Keratinocyte (primary cell): ENCODE measurements around the gene CCDC170. TPM values are rescaled to one million over a fixed set of nuclear protein-coding genes. Genes with fewer than 3 reads are reported as not detected.

Experiments
- DNase-seq: peaks from one replicate; pipeline ENCODE4 v3.0.0-alpha.2; 2011; ENCODE audit warnings: low read depth, missing footprints, low spot score
- FAIRE-seq: peaks from 2 replicates; lab custom pipeline; 2011; peaks lifted over from hg19 to GRCh38; lab: Jason Lieb, UNC
- H2AFZ ChIP-seq: 2 replicates; pipeline ENCODE4 v1.6.0; 2012; ENCODE audit warnings: low read length, control low read depth, inconsistent platforms; ENCODE audit not compliant: control insufficient read depth
- H3K27ac ChIP-seq: 2 replicates; pipeline ENCODE4 v1.5.1; 2011; ENCODE audit warnings: low read length; ENCODE audit not compliant: control insufficient read depth, insufficient read depth
- H3K27me3 ChIP-seq: 3 replicates; pipeline ENCODE4 v1.6.0; 2011; ENCODE audit warnings: low read length; ENCODE audit not compliant: control insufficient read depth, insufficient read depth; ENCODE audit errors: extremely low read depth
- H3K36me3 ChIP-seq, 2 experiments: 2 replicates in 1 of 2; 3 replicates in 1 of 2; pipeline ENCODE4 v1.5.1; 2011; ENCODE audit warnings: low read length in 2 of 2, mild to moderate bottlenecking in 1 of 2; ENCODE audit not compliant: control insufficient read depth in 2 of 2, insufficient read depth in 2 of 2; ENCODE audit errors: extremely low read depth in 1 of 2
- H3K4me1 ChIP-seq: 3 replicates; pipeline ENCODE4 v1.5.1; 2011; ENCODE audit warnings: low read length; ENCODE audit not compliant: control insufficient read depth, insufficient read depth; ENCODE audit errors: extremely low read depth
- H3K4me2 ChIP-seq: 3 replicates; pipeline ENCODE4 v1.6.0; 2011; ENCODE audit warnings: low read depth, low read length; ENCODE audit not compliant: control insufficient read depth, insufficient read depth; ENCODE audit errors: extremely low read depth
- H3K4me3 ChIP-seq, 3 experiments: fragments of 200-600 bp in 1 of 3; sonication (generic) in 1 of 3; 2 replicates in 2 of 3; 3 replicates in 1 of 3; pipeline ENCODE4 v1.5.1; 2011 to 2016; ENCODE audit warnings: low read length in 3 of 3, mild to moderate bottlenecking in 3 of 3, control low read depth in 2 of 3, inconsistent platforms in 1 of 3, low read depth in 1 of 3, mixed read lengths in 1 of 3, mixed run types in 1 of 3, moderate library complexity in 1 of 3; ENCODE audit not compliant: control insufficient read depth in 2 of 3, insufficient read depth in 2 of 3; ENCODE audit errors: extremely low read depth in 1 of 3
- H3K79me2 ChIP-seq: 2 replicates; pipeline ENCODE4 v1.6.0; 2012; ENCODE audit warnings: low read length; ENCODE audit not compliant: control insufficient read depth, insufficient read depth
- H3K9ac ChIP-seq: 3 replicates; pipeline ENCODE4 v1.6.0; 2011; ENCODE audit warnings: low read length; ENCODE audit not compliant: control insufficient read depth, insufficient read depth; ENCODE audit errors: extremely low read depth
- H3K9me1 ChIP-seq: 3 replicates; pipeline ENCODE4 v1.6.0; 2011; ENCODE audit warnings: low read length; ENCODE audit not compliant: control insufficient read depth, insufficient read depth; ENCODE audit errors: extremely low read depth
- H3K9me3 ChIP-seq: 2 replicates; pipeline ENCODE4 v1.5.1; 2012; ENCODE audit warnings: low read depth, low read length; ENCODE audit not compliant: control insufficient read depth
- H4K20me1 ChIP-seq: 3 replicates; pipeline ENCODE4 v1.6.0; 2011; ENCODE audit warnings: low read length; ENCODE audit not compliant: control insufficient read depth, insufficient read depth; ENCODE audit errors: extremely low read depth
- CTCF ChIP-seq, 3 experiments: IDR thresholded peaks in 1 of 3; conservative IDR thresholded peaks in 1 of 3; optimal IDR thresholded peaks in 1 of 3; 2 replicates in 2 of 3; 3 replicates in 1 of 3; pipeline versions ENCODE3 to v1.5.1; 2011; ENCODE audit warnings: low read length in 3 of 3, mild to moderate bottlenecking in 3 of 3, moderate library complexity in 2 of 3, control low read depth in 1 of 3, inconsistent platforms in 1 of 3; ENCODE audit not compliant: insufficient read depth in 2 of 3; ENCODE audit errors: extremely low read depth in 1 of 3
- EZH2 ChIP-seq: IDR thresholded peaks from one replicate; pipeline ENCODE4 v1.6.1; 2012; ENCODE audit warnings: inconsistent platforms, mild to moderate bottlenecking, low read length, moderate library complexity
- dilution Hi-C: fragments of 300-500 bp; cut with MboI; formaldehyde crosslinking; loops from one replicate; pipeline ENCODE4 v1.7.0; 2020; ENCODE audit warnings: low sequenced_read_pairs; ENCODE audit not compliant: extremely low pct_ligation_motif_present
- polyA plus RNA-seq, 5 experiments: library from polyadenylated mRNA; depleted of rRNA in 3 of 5; stranded (reverse) in 3 of 5; stranded (forward) in 1 of 5; unstranded in 1 of 5; fragments of >200 nt; gene quantifications; 1 replicate in 1 of 5; 2 replicates in 3 of 5; 3 replicates in 1 of 5; pipeline versions ENCODE4 v1.2.1 to v1.2.3, GENCODE V29; 2011 to 2012; ENCODE audit warnings: missing spikeins in 2 of 5, low read depth in 1 of 5, low replicate concordance in 1 of 5

The CCDC170 gene
- polyA plus RNA-seq, 1 donor (not counting 4 experiments of a cell fraction or from before 2014, with no cell fraction given): 0.10 TPM

DNA sequence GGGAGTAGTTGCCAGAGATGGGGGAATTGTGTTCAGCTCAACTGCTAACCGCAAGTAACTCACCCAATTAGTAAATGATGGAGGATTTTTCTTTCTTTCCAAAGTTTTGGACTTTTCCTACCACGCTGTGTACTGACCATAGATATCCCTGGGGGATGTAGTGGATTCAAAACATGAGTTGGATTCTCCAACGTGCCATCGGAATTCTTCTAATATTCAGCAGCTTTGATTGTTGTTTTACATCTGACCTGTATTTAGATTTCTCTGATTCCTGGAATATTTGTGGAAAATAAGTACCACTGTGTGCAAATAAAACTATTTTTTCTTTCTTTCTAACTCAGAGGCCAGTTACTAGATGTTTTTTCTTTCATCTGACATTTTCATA lies 1.1 kb downstream of the CCDC170 start:
- H3K4me3 ChIP-seq: peak overlapping the region; percentile 46 to 85 (median 68)
- peaks cover 18% of the 10 kb centered on the region for H3K27me3 ChIP-seq
- TF ChIP-seq CTCF (optimal IDR thresholded peaks at IDR 0.05 in 1 of 3, IDR thresholded peaks at IDR 0.05 in 1 of 3, conservative IDR thresholded peaks at IDR 0.05 in 1 of 3; ENCODE audit: extremely low read depth in 1 of 3, insufficient read depth in 2 of 3, low read length in 3 of 3): no peak
- no peak for TF ChIP-seq EZH2
- dilution Hi-C loops: no loop called here
- H3K27ac ChIP-seq: no peak overlapping the region
- H4K20me1 ChIP-seq: no peaks in the 10 kb centered on the region
- H3K36me3 ChIP-seq: no peaks in the 10 kb centered on the region
- H3K4me1 ChIP-seq: peaks cover 2% of the 10 kb centered on the region
- peak overlapping the region; percentile 96 for H3K4me2 ChIP-seq
- H3K9me1 ChIP-seq: no peaks in the 10 kb centered on the region
- H3K9me3 ChIP-seq: no peaks in the 10 kb centered on the region
- peak overlapping the region; percentile 53 for H3K9ac ChIP-seq
- no peak for DNase-seq
- H3K79me2 ChIP-seq: no peaks in the 10 kb centered on the region
- no peak for FAIRE-seq
- peak overlapping the region; percentile 83 for H2AFZ ChIP-seq

GRCh38 chr6:151495380-151495779 lies 1.6 kb downstream of the CCDC170 start:
- FAIRE-seq (no peak), DNase-seq (no peak)
- Histone ChIP-seq H3K4me2 (no peak overlapping the region), H2AFZ (no peak overlapping the region), H3K9me3 (no peaks in the 10 kb centered on the region), H3K9me1 (no peaks in the 10 kb centered on the region), H4K20me1 (no peaks in the 10 kb centered on the region), H3K4me3 (no peak overlapping the region), H3K9ac (no peak overlapping the region), H3K79me2 (no peaks in the 10 kb centered on the region), H3K4me1 (peaks cover 2% of the 10 kb centered on the region), H3K27me3 (peaks cover 18% of the 10 kb centered on the region), H3K27ac (no peak overlapping the region), H3K36me3 (no peaks in the 10 kb centered on the region)
- dilution Hi-C loops: no loop called here
- no peak for TF ChIP-seq CTCF (optimal IDR thresholded peaks at IDR 0.05 in 1 of 3, IDR thresholded peaks at IDR 0.05 in 1 of 3, conservative IDR thresholded peaks at IDR 0.05 in 1 of 3; ENCODE audit: extremely low read depth in 1 of 3, insufficient read depth in 2 of 3, low read length in 3 of 3)
- TF ChIP-seq EZH2: no peak
